Keratinocyte (primary cell): ENCODE results near the gene TRPV5.

Experiments
- EZH2 ChIP-seq: IDR thresholded peaks from one replicate; pipeline ENCODE4 v1.6.1; 2012; ENCODE audit warnings: inconsistent platforms, mild to moderate bottlenecking, low read length, moderate library complexity
- TF ChIP-seq, protein P1 (sequence below), 3 experiments: IDR thresholded peaks in 1 of 3; conservative IDR thresholded peaks in 1 of 3; optimal IDR thresholded peaks in 1 of 3; 2 replicates in 2 of 3; 3 replicates in 1 of 3; pipeline versions ENCODE3 to v1.5.1; 2011; ENCODE audit warnings: low read length in 3 of 3, mild to moderate bottlenecking in 3 of 3, moderate library complexity in 2 of 3, control low read depth in 1 of 3, inconsistent platforms in 1 of 3; ENCODE audit not compliant: insufficient read depth in 2 of 3; ENCODE audit errors: extremely low read depth in 1 of 3

DNA sequence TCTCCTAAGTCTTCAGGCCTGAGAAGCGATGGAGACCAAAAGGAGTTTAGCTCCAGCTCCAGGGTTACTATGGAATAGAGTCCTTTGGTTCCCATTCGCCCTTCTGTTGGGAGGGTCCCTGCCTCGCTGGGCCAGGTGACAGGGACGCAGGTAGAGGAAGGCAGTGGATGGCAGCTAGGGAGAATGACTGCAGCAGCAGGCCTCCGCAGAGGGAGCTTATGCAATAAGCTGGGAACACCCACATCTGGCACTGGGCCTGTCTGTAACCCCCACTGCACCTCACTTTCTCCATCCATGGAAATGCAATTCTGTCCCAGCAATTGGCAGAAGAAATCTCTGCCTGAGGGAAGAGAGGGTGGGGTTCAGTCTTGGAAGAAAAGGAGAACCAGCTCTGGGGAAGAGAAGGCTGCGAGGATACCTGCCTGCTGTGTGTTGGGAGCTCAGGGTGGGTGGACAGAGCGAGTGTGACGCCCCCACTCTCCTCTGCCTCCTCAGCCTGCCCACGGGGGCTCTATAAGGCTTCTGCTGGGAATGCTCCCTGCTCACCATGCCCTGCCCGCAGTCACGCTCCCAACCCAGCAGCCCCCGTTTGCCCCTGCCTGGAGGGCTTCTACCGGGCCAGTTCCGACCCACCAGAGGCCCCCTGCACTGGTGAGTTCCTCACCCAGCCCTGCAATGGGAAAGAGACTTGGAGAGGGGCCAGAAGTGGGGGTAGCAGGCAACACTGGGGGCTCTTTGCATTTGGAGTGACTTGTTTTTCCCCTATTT lies 68.4 kb downstream of the TRPV5 start:
- TF ChIP-seq, protein P1, sequence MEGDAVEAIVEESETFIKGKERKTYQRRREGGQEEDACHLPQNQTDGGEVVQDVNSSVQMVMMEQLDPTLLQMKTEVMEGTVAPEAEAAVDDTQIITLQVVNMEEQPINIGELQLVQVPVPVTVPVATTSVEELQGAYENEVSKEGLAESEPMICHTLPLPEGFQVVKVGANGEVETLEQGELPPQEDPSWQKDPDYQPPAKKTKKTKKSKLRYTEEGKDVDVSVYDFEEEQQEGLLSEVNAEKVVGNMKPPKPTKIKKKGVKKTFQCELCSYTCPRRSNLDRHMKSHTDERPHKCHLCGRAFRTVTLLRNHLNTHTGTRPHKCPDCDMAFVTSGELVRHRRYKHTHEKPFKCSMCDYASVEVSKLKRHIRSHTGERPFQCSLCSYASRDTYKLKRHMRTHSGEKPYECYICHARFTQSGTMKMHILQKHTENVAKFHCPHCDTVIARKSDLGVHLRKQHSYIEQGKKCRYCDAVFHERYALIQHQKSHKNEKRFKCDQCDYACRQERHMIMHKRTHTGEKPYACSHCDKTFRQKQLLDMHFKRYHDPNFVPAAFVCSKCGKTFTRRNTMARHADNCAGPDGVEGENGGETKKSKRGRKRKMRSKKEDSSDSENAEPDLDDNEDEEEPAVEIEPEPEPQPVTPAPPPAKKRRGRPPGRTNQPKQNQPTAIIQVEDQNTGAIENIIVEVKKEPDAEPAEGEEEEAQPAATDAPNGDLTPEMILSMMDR (optimal IDR thresholded peaks at IDR 0.05 in 1 of 3, IDR thresholded peaks at IDR 0.05 in 1 of 3, conservative IDR thresholded peaks at IDR 0.05 in 1 of 3; ENCODE audit: extremely low read depth in 1 of 3, insufficient read depth in 2 of 3, low read length in 3 of 3): no peak
- TF ChIP-seq EZH2: no peak
